Endothelial cell of umbilical vein (primary cell): ENCODE measurements around the gene ZW10. TPM values are rescaled to one million over a fixed set of nuclear protein-coding genes. Genes with fewer than 3 reads are reported as not detected.

Experiments used
- BruUV-seq: library from RNA; stranded (reverse); fragments of 400-500 nt; replicated peaks from 2 replicates; lab custom pipeline; 2021; lab: Mats Ljungman, UMichigan
- CTCF ChIA-PET: fragments of 300-600, 350-600 bp; sonication (Branson Sonifier 250); formaldehyde crosslinking; loops from one replicate; lab custom pipeline; 2021; ENCODE audit warnings: antibody characterized with exemption, inconsistent platforms; lab: Charles Lee
- POLR2A ChIA-PET: fragments of 300-600, 350-600 bp; sonication (Branson Sonifier 250); formaldehyde crosslinking; loops from one replicate; lab custom pipeline; 2021; ENCODE audit warnings: antibody characterized with exemption, inconsistent platforms; lab: Charles Lee
- DNase-seq: peaks from one replicate; pipeline ENCODE4 v3.0.0-alpha.2; 2011; ENCODE audit warnings: low read depth, low spot score
- FAIRE-seq: peaks from 2 replicates; lab custom pipeline; 2011; peaks lifted over from hg19 to GRCh38; lab: Jason Lieb, UNC
- H2AFZ ChIP-seq: 2 replicates; pipeline ENCODE4 v1.6.0; 2012; ENCODE audit warnings: low read depth, low read length, control low read depth, inconsistent platforms
- H3K27ac ChIP-seq: 2 replicates; pipeline ENCODE4 v1.5.1; 2011; ENCODE audit warnings: low read depth, mild to moderate bottlenecking, control low read depth, low read length, moderate library complexity; ENCODE audit not compliant: insufficient read depth
- H3K27me3 ChIP-seq, 2 experiments: 2 replicates each; pipeline versions ENCODE4 v1.6.0 to v1.6.1; 2011; ENCODE audit warnings: low read length in 2 of 2, mixed read lengths in 1 of 2; ENCODE audit not compliant: control insufficient read depth in 2 of 2, insufficient read depth in 2 of 2
- H3K36me3 ChIP-seq, 2 experiments: 2 replicates in 1 of 2; 3 replicates in 1 of 2; pipeline ENCODE4 v1.5.1; 2011; ENCODE audit warnings: low read length in 2 of 2, mild to moderate bottlenecking in 1 of 2, moderate library complexity in 1 of 2; ENCODE audit not compliant: control insufficient read depth in 2 of 2, insufficient read depth in 2 of 2; ENCODE audit errors: extremely low read depth in 1 of 2
- H3K4me1 ChIP-seq: 3 replicates; pipeline ENCODE4 v1.5.1; 2011; ENCODE audit warnings: mild to moderate bottlenecking, low read length; ENCODE audit not compliant: control insufficient read depth, insufficient read depth; ENCODE audit errors: extremely low read depth
- H3K4me2 ChIP-seq: 2 replicates; pipeline ENCODE4 v1.6.1; 2011; ENCODE audit warnings: low read length, control low read depth, mixed read lengths; ENCODE audit not compliant: insufficient read depth
- H3K4me3 ChIP-seq, 3 experiments: fragments of 200-600 bp in 1 of 3; sonication (generic), shearing (Covaris generic) in 1 of 3; replicated peaks in 1 of 3; 2 replicates each; pipeline ENCODE4 v1.5.1; 2011 to 2016; ENCODE audit warnings: control low read depth in 3 of 3, low read length in 3 of 3, mild to moderate bottlenecking in 2 of 3, inconsistent platforms in 1 of 3, low read depth in 1 of 3, moderate library complexity in 1 of 3; ENCODE audit not compliant: insufficient read depth in 1 of 3
- H3K79me2 ChIP-seq: 2 replicates; pipeline ENCODE4 v1.6.0; 2012; ENCODE audit warnings: low read length, inconsistent platforms; ENCODE audit not compliant: control insufficient read depth, insufficient read depth
- H3K9ac ChIP-seq: replicated peaks from 2 replicates; pipeline ENCODE3; 2011; ENCODE audit warnings: low read length, control low read depth; ENCODE audit not compliant: insufficient read depth; ENCODE audit errors: extremely low read depth
- H3K9me1 ChIP-seq: replicated peaks from 3 replicates; pipeline ENCODE4 v1.6.0; 2011; ENCODE audit warnings: mild to moderate bottlenecking, low read length; ENCODE audit not compliant: control insufficient read depth, insufficient read depth; ENCODE audit errors: extremely low read depth
- H3K9me3 ChIP-seq: replicated peaks from 2 replicates; pipeline ENCODE4 v1.5.1; 2012; ENCODE audit warnings: low read length, inconsistent platforms; ENCODE audit not compliant: control insufficient read depth, insufficient read depth
- H4K20me1 ChIP-seq: replicated peaks from 2 replicates; pipeline ENCODE3; 2011; ENCODE audit warnings: mild to moderate bottlenecking, low read length; ENCODE audit not compliant: control insufficient read depth, insufficient read depth; ENCODE audit errors: extremely low read depth
- CTCF ChIP-seq, 2 donors: IDR thresholded peaks; 1 replicate in 1 of 2; 2 replicates in 1 of 2; pipeline ENCODE4 v1.5.1; 2011; ENCODE audit warnings: low read length in 2 of 2, mild to moderate bottlenecking in 2 of 2, moderate library complexity in 2 of 2, control low read depth in 1 of 2, inconsistent platforms in 1 of 2, low read depth in 1 of 2; ENCODE audit not compliant: insufficient read depth in 1 of 2; ENCODE audit errors: extremely low read depth in 1 of 2
- EZH2 ChIP-seq: IDR thresholded peaks from 2 replicates; pipeline ENCODE4 v1.6.1; 2012; ENCODE audit warnings: borderline replicate concordance, low read depth, mild to moderate bottlenecking, moderate library complexity, low read length, inconsistent platforms; ENCODE audit not compliant: severe bottlenecking
- FOS ChIP-seq: IDR thresholded peaks from 2 replicates; pipeline ENCODE4 v1.6.1; 2011; ENCODE audit warnings: mild to moderate bottlenecking, low read length, moderate library complexity, borderline replicate concordance; ENCODE audit not compliant: insufficient read depth
- GATA2 ChIP-seq: IDR thresholded peaks from 2 replicates; pipeline ENCODE4 v1.7.0; 2011; ENCODE audit warnings: low read depth, mild to moderate bottlenecking, moderate library complexity, mixed read lengths, low read length; ENCODE audit not compliant: insufficient read length, insufficient read depth
- JUN ChIP-seq: IDR thresholded peaks from 2 replicates; pipeline ENCODE4 v1.6.1; 2011; ENCODE audit warnings: borderline replicate concordance, low read depth; ENCODE audit not compliant: insufficient read length, insufficient read depth
- MAX ChIP-seq: IDR thresholded peaks from 2 replicates; pipeline ENCODE4 v1.6.1; 2011; ENCODE audit not compliant: insufficient read depth, insufficient read length
- MYC ChIP-seq: IDR thresholded peaks from one replicate; pipeline ENCODE4 v1.6.1; 2011; ENCODE audit warnings: mild to moderate bottlenecking, low read depth, low read length
- POLR2A ChIP-seq: IDR thresholded peaks from 2 replicates; pipeline ENCODE4 v1.6.1; 2012; ENCODE audit warnings: low read depth, mild to moderate bottlenecking, control low read depth, low read length
- POLR2AphosphoS5 ChIP-seq: IDR thresholded peaks from 2 replicates; pipeline ENCODE4 v1.6.1; 2012; ENCODE audit warnings: low read depth, mild to moderate bottlenecking, control low read depth, low read length, moderate library complexity; ENCODE audit not compliant: insufficient read depth
- dilution Hi-C: fragments of 300-500 bp; cut with MboI; formaldehyde crosslinking; loops from one replicate; pipeline ENCODE4 v1.15.0; 2019; ENCODE audit warnings: low sequenced_read_pairs; ENCODE audit not compliant: extremely low pct_ligation_motif_present
- intact Hi-C: fragments of 100-400 bp; cut with micrococcal nuclease; formaldehyde crosslinking; loops from one replicate; pipeline ENCODE4 v1.10.0; 2022
- polyA plus RNA-seq, 4 experiments: library from polyadenylated mRNA; depleted of rRNA in 3 of 4; stranded (reverse) in 3 of 4; unstranded in 1 of 4; fragments of >200 nt; gene quantifications; 2 replicates each; pipeline versions ENCODE4 v1.2.1 to v1.2.3, GENCODE V29; 2011 to 2012; ENCODE audit warnings: missing spikeins in 1 of 4
- total RNA-seq: library from RNA; stranded (reverse); gene quantifications from 2 replicates; pipeline ENCODE4 v1.2.3, GENCODE V29; 2021

Gene ZW10
- total and polyA plus RNA-seq, 2 donors (not counting 3 experiments of a cell fraction or from before 2014, with no cell fraction given) = 7.5 to 22.1 TPM

- BruUV-seq = no TSS peak
- no peak overlapping the region for H3K9ac ChIP-seq
- TF ChIP-seq CTCF (IDR thresholded peaks at IDR 0.05; ENCODE audit: extremely low read depth in 1 of 2, insufficient read depth in 1 of 2, low read depth in 1 of 2, low read length in 2 of 2) (no peak), EZH2 (no peak), JUN (no peak), MAX (no peak), FOS (no peak), MYC (no peak), POLR2A (no peak), POLR2AphosphoS5 (no peak), GATA2 (no peak)
- FAIRE-seq (no peak), DNase-seq (no peak)
- H3K27ac ChIP-seq = no peak overlapping the region
- no peaks in the 10 kb centered on the region for H3K4me1 ChIP-seq
- intact Hi-C loops (no loop called here), dilution Hi-C loops (no loop called here)
- H4K20me1 ChIP-seq = no peaks in the 10 kb centered on the region
- ChIA-PET CTCF (no interaction called here), POLR2A (no interaction called here)
- H3K36me3 ChIP-seq = no peaks in the 10 kb centered on the region
- no peaks in the 10 kb centered on the region for H3K27me3 ChIP-seq
- H3K4me2 ChIP-seq = no peak overlapping the region
- H3K4me3 ChIP-seq = no peak overlapping the region
- no peaks in the 10 kb centered on the region for H3K9me1 ChIP-seq
- no peak overlapping the region for H2AFZ ChIP-seq
- H3K9me3 ChIP-seq = no peaks in the 10 kb centered on the region
- H3K79me2 ChIP-seq = no peaks in the 10 kb centered on the region
Observed at GRCh38 chr11:113715882-113716625, 57.4 kb downstream of the ZW10 start.
